AG09319 (cell line): ENCODE measurements around the gene PNMA8C.

Experiments used
- DNase-seq: peaks from one replicate; pipeline ENCODE4 v3.0.0-alpha.2; 2010; ENCODE audit warnings: low read depth; ENCODE audit errors: extremely low read depth
- TF ChIP-seq, protein P1 (sequence below): IDR thresholded peaks from 2 replicates; pipeline ENCODE4 v1.5.1; 2011; ENCODE audit warnings: low read depth, mild to moderate bottlenecking, inconsistent platforms, low read length, moderate library complexity

Gene PNMA8C

DNA sequence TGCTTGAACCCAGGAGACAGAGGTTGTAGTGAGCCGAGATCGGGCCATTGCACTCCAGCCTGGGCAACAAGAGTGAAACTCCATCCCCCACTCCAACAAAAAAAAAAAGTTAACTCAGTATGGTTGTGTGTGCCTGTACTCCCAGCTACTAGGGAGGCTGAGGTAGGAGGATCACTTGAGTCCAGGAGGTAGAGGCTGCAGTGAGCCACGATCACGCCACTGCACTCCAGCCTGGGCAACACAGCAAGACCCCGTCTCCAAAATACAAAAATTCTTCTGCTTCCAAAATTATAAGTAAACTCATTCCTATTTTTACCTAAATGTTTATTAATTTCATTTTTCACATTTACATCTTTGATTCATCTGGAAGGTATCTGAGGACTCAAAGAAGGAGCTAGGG lies 28.2 kb upstream of the PNMA8C start:
- no peak for DNase-seq
- TF ChIP-seq, protein P1, sequence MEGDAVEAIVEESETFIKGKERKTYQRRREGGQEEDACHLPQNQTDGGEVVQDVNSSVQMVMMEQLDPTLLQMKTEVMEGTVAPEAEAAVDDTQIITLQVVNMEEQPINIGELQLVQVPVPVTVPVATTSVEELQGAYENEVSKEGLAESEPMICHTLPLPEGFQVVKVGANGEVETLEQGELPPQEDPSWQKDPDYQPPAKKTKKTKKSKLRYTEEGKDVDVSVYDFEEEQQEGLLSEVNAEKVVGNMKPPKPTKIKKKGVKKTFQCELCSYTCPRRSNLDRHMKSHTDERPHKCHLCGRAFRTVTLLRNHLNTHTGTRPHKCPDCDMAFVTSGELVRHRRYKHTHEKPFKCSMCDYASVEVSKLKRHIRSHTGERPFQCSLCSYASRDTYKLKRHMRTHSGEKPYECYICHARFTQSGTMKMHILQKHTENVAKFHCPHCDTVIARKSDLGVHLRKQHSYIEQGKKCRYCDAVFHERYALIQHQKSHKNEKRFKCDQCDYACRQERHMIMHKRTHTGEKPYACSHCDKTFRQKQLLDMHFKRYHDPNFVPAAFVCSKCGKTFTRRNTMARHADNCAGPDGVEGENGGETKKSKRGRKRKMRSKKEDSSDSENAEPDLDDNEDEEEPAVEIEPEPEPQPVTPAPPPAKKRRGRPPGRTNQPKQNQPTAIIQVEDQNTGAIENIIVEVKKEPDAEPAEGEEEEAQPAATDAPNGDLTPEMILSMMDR, result no peak

DNA sequence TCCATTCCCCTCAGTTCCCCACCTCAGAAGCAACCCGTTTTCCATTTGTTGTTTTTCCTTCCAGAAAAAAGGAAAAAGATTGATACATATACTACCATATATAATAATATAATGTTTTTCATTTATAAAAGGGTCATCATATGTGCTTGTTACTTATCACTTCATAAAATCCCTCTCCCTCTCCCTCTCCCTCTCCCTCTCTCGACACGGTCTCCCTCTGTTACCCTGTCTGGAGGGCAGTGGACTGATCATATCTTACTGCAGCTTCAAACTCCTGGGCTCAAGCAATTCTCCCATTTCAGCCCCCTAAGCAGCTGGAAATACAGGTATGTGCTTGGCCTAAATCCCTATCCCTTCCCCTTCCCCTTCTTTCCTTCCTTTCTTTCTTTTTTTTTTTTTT lies 25.5 kb upstream of the PNMA8C start:
- DNase-seq, result no peak
- TF ChIP-seq, protein P1, result no peak

DNA sequence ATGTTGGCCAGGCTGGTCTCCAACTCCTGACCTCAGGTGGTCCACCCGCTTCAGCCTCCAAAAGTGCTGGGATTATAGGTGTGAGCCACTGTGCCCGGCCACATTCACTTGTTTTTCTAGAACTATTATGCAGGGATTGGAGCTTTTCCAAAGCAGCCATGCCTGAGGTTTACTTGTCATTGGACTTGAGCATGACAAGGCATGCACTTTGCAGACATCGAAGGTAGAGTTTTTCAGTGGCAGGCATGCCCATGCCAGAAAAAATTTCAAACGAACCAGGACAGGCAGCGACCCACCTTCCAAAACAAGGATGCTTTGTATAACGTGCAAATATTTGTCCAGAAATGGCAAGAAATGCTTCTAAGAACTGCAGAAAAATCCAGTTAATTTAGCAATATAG lies 24.9 kb upstream of the PNMA8C start:
- TF ChIP-seq, protein P1, result no peak
- no peak for DNase-seq

DNA sequence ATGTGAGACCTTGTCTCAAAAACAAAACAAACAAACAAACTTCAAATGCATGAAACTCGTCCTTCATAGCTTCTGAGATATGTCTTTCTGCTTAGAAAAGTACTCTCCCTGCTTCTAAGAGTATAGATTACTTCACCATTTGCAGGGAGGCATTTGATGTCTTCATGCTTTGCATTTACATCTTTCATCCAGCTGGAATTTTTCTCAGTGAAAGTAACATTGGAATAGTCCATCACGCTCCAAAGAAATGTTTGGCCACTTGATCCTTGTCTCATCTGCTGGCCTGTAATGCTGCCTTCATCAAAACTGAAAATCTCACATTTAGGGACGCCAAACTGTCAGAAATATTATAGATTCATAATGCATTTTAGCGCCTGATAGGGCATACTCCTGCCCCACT lies 23.4 kb upstream of the PNMA8C start:
- TF ChIP-seq, protein P1, result no peak
- no peak for DNase-seq

DNA sequence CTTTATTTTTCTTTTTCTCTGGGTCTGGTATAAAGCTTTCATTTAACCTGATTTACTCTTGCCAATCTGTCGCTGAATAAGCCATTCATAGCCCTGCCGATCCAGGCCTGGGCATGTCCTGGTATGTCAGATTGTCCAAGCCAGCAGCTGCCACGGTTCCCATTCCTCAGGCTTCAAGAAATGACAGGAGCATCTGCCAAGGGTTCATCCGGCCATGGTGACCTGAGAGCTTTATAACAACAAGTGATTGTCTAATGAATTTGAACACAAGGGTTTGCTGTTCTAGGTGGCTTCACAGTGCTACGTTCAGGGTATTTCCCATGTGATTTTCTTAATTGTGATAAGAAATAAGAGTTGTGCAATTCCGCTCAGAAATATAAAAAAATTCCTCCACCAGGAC lies 22.6 kb upstream of the PNMA8C start:
- TF ChIP-seq, protein P1, result no peak
- DNase-seq, result no peak

DNA sequence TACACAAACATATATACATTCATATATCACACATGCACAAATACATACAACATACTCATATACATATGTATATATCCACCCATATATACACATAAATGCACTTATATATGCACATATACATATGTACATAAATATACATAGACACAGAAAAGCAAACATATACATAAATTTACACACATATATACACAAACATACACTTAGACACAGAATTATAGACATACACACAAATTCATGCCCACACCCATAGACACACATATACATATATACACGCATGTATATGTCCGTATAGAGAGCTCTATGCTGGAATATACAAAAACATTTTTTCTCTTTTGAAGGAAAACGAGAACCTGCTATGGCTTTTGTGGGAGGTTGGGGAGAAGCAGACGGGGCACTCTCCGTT lies 22.0 kb upstream of the PNMA8C start:
- TF ChIP-seq, protein P1, result no peak
- DNase-seq, result no peak

DNA sequence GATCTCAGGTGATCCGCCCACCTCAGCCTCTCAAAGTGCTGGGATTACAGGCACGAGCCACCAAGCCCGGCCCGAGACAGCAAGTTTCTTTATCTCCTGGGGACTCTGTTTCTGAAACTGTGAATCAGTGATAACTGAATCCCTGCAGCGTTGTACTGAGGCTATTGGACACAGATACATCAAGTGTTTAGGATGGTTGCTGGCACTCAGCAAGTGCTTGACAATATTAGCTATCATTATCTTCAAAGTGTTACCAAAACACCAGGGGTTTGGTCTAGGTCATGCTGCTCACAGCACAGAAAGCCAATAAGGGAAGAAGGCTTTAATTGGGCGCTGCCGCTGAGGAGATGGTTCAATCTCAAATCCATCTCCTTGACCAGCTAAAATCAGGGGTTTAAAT lies 20.5 kb upstream of the PNMA8C start:
- DNase-seq, result no peak
- TF ChIP-seq, protein P1, result no peak

DNA sequence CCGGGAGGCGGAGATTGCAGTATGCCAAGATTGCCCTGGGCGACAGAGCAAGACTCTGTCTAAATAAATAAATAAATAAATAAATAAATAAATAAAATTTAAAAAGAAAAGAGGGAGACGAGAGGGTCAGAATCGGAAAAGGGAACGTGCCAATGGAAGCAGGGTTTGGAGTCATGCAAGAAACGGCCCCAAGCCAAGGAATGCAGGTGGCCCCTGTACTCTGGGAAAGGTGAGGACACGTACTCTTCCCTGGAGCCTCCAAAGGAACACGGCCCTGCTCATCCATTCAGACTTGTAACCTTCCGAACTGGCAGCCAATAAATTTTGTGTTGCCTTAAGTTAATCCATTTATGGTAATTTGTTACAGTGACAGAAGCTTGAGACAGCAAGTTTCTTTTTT lies 19.9 kb upstream of the PNMA8C start:
- TF ChIP-seq, protein P1, result no peak
- DNase-seq, result no peak
